ENCODE measurements around the gene RPL39L.

RPL39L gene

GRCh38 chr3:187088701-187089100 is 50.6 kb downstream of the RPL39L start:
- no peak for DNase-seq

- no peak for DNase-seq
These were observed 52.5 kb downstream of the RPL39L start for GRCh38 chr3:187086831-187087230.

DNA sequence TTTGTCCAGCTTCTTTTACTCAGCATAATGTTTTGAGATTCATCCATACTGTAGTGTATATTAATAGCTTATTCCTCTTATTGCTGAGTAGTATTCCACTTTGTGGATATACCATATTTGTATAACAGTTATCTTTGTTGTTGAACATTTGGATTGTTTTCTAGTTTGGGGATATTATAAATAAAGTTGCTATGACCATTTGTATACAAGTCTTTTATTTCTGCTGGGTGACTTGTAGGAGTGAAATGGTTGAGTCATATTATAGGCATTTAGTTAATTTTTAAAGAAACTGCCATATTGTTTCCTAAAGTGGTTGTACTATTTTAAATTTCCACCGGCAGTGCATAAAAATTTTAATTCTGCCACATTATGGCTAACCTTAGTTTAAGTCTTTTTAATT is 53.4 kb downstream of the RPL39L start:
- no peak for DNase-seq

GRCh38 chr3:187085021-187085666 is 54.2 kb downstream of the RPL39L start:
- DNase-seq, result no peak

DNA sequence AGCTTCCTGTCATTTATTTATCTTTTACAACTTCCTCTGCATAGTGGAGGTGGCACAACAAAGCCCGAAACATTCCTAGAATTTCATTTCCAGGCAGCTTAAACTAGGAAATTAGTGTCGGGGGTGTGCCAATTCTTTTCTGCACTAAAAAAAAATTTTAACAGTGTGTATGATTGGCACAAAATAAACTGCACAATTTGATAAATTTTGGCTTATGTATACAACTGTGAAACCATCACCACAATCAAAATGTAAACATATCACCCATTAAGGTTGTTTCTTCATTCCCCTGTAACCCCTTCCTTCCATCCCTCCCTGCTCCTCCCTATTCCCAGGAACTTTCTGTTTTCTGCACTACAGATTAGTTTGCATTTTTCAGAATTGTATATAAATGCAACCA is 54.7 kb downstream of the RPL39L start:
- no peak for DNase-seq

DNA sequence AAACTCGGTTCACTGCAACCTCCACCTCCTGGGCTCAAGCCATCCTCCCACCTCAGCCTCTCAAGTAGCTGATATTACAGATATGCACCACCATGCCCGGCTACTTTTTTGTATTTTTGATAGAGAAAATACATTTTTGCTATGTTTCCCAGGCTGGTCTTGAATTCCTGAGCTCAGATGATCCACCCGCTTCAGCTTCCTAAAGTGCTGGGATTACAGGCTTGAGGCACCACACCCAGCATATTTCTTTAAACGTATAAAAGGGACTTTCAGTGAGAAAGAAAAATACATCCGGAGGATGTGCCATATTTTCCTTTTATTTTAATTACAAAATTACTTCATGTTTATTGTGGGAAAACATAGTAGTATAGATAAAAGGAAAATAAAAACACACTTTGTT is 55.2 kb downstream of the RPL39L start:
- DNase-seq, result no peak

GRCh38 chr3:187082758-187083375 is 56.4 kb downstream of the RPL39L start:
- DNase-seq, result no peak

DNA sequence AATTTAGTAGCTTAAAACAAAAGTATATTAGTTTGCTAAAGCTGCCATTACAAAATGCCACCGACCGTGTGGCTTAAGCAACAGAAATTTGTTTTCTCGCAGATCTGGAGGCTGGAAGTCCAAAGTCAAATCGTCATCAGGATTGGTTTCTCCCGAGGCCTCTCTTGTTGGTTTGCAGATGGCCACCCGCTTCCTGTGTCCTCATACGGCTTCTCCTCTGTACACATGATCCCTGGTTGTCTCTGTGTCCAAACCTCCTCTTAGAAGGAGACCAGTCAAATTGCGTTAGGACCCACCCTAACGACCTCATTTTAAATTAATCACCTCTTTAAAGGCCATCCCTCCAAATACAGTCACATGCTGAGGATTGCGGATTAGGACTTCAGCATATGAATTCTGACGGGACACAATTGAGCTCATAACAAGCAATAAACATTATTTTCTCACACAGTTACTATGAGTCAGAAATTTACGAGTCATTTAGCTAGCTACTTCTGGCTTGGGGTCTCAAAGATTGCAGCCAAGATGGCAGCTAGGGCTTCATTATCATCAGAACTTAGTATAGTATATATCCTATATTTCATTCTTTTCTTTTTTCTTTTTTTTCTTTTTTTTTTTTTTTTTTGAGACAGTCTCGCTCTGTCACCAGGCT is 58.4 kb downstream of the RPL39L start:
- DNase-seq, result no peak

DNA sequence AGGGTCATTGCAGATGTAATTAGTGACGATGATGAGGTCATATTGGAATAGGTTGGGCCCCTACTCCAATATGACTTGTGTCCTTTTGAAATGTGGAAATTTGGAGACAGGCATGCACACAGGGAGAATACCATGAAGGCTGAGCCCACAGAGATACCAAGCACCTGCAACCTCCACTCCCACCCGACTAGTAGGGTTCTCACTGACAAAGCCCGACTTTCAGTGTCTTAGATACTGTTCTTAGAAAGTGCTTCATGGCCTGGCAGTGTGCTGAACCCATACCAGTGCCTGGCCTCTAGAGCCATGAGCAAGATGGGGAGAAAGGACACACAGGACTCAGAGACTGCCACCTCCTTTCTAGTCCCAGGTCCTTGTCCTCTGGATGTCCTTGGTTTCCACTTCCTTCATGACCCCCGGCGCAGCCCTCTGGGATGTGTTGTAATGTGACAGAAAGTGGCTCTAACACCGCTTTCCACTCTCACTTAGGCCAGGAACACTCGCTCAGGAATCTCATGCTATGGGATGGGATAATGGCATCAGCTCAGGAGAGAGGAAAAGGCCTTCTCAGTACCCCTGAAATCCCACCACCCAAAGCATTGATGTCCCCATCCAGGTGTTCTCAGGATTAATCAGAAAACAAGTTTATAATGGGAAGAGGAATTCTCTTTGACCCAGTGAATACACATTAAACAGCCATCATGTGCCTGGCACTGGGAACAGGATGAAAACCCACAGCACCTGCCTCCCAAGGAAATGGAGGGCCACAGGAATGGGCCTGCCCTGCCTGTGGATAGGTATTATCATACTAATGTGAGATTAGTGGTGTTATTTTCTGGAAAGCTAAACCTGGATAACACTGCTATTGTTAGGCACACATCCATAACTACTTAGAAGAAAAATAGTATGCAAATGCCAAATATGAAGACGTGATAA is 59.9 kb downstream of the RPL39L start:
- DNase-seq, result no peak

DNA sequence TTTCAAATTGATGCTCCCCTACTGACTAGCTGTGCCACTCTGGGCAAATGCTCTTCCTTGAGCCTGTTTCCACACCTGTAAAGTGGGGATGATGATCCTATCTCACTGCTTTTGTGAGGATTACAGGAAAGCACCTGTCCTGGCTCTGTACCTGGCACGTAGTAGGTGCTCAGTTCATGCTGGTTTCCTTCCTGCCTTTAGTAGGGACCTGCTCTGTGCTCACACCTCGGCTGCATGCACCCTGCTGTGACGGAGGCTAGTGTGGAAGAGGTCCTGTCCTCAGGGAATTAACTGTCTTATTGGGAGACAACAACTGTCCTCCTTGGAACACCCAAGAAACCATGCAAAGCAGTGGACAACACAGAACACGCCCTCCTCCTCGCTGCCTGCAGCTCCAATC is 61.8 kb downstream of the RPL39L start:
- DNase-seq, result no peak

- DNase-seq, result no peak
These were observed 62.2 kb downstream of the RPL39L start for GRCh38 chr3:187077085-187077484.

DNA sequence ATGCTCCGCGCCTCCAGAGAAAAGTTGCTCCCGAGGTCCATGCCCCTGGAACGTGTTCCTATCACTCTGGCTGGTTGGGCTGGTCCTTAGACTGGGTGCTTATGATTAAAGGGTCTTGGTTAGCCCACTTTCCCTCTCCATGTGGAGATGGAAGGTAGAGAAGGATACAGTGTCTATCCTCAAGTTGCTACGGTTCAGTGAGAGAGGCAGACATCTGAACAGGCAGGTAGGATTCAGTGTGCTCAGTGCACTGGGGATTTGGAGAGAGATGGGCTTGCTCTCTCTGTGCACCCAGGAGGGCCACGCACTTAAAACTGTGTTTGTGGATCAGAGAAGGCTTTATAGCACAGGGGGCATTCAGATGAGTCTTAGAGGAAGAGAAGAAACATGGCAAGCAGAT is 63.0 kb downstream of the RPL39L start:
- DNase-seq, result no peak

DNA sequence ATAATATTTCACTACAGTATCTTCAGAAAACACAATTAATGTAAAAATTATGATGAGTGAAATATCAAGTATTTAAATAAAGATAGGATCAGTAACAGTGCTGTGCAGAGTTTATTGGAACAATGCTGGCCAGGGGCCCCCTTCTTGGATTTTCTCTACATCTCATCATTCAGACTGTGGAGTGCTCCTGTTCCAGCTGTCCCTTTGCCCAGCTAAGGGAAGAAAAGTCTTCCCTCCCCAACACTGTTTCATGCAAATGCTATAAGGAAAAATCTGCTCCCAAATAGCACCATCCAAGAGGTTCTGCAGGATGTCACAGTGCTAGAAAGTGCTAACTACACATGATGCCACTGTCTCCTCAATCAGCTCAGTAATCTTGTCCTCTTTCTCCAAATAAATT is 64.5 kb downstream of the RPL39L start:
- no peak for DNase-seq

DNA sequence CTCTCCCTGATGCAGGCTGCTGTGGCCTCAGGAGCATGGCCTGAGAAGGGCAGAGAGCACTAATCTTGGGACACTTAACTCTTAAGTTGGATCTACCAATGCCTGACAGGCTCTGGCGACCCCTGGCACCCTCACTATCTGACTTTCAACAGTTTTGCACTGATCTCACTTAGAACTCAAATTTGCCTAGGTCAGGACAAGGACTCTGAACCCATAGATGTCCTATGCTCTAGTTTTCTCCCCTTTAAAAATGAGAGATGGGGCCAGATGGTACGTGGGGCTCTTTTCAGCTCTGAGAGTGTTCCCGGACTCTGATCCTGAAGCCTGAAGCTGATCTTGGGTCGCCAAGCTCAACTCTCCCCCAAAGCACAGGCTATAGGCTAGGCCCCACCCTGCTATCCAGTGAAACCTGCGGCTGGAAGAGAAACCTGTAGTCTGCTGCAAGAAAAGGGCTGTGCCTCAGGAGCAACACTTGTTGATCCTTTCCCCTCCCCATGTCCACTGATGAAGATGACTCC is 65.7 kb downstream of the RPL39L start:
- no peak for DNase-seq

DNA sequence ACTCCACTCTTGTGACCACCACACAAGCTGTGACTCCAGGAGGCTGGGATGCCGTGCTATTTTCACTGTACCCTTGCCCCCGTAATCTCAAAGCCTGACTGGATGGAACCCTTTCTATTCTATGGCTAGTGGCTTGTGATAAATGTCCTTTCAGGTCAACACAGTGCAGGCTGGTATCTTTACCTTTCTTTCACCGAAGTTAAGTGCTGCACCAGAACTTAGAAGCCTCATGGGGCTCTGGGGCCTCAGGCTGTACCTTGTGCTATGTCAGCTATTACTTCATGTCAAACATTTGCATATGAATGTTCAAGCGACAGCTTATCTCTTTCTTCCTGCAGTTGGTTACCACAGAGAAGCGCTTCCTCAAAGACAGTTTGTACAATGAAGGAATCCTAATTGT is 66.8 kb downstream of the RPL39L start:
- no peak for DNase-seq

DNA sequence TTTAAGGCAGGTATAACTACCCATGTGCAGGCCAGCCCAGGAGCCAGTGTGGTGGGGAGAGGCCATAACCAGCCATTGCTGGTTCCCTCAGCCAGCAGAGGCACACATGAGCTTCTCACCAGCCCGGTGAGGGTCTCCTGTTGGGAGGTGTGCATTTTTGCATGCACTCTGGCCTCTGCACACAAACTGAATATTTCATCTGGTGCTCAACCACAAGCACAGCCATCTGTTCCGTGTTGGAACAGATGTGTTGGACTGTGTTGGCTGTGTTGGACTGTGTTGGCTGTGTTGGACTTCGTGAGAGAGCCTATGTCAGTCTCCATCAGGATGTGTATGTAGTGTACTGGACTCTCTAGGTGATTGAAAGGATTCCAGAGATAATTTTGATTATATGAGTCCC is 67.2 kb downstream of the RPL39L start:
- no peak for DNase-seq

Data from NCI-H748 treated with DMSO at 0.1 percent for 48 hours (cell line).